Astrocyte (in vitro differentiated cells and primary cell): ENCODE measurements around the gene HAP1. TPM values are rescaled to one million over a fixed set of nuclear protein-coding genes. Genes with fewer than 3 reads are reported as not detected.

Experiments used
- DNase-seq: peaks from one replicate; pipeline ENCODE4 v3.0.0-alpha.2; 2010; ENCODE audit warnings: low read depth
- FAIRE-seq: peaks from 2 replicates; lab custom pipeline; 2011; peaks lifted over from hg19 to GRCh38; lab: Jason Lieb, UNC
- H2AFZ ChIP-seq: 2 replicates; pipeline ENCODE4 v1.6.0; 2012; ENCODE audit warnings: low read depth, low read length, inconsistent platforms
- H3K27ac ChIP-seq: 2 replicates; pipeline ENCODE4 v1.5.1; 2011; ENCODE audit warnings: low read depth, low read length, inconsistent platforms
- H3K27me3 ChIP-seq: 2 replicates; pipeline ENCODE4 v1.6.0; 2011; ENCODE audit warnings: low read length, inconsistent platforms; ENCODE audit not compliant: insufficient read depth
- H3K36me3 ChIP-seq: 2 replicates; pipeline ENCODE4 v1.5.1; 2011; ENCODE audit warnings: low read length, inconsistent platforms; ENCODE audit not compliant: insufficient read depth
- H3K4me1 ChIP-seq: 2 replicates; pipeline ENCODE4 v1.5.1; 2011; ENCODE audit warnings: low read length, inconsistent platforms; ENCODE audit not compliant: insufficient read depth
- H3K4me2 ChIP-seq: 2 replicates; pipeline ENCODE4 v1.6.0; 2012; ENCODE audit warnings: low read length, inconsistent platforms
- H3K4me3 ChIP-seq: 2 replicates; pipeline ENCODE4 v1.5.1; 2011; ENCODE audit warnings: low read depth, mild to moderate bottlenecking, low read length, inconsistent platforms; ENCODE audit not compliant: insufficient read depth
- H3K79me2 ChIP-seq: 2 replicates; pipeline ENCODE4 v1.6.0; 2012; ENCODE audit warnings: mild to moderate bottlenecking, low read length, inconsistent platforms; ENCODE audit not compliant: insufficient read depth
- H3K9ac ChIP-seq: 2 replicates; pipeline ENCODE4 v1.6.0; 2012; ENCODE audit warnings: mild to moderate bottlenecking, low read length, inconsistent platforms
- H3K9me3 ChIP-seq: 2 replicates; pipeline ENCODE4 v1.5.1; 2012; ENCODE audit warnings: low read depth, mild to moderate bottlenecking, low read length, inconsistent platforms; ENCODE audit not compliant: insufficient read depth
- H4K20me1 ChIP-seq: 2 replicates; pipeline ENCODE4 v1.6.0; 2012; ENCODE audit warnings: low read length, inconsistent platforms; ENCODE audit not compliant: insufficient read depth
- H3K27ac Mint-ChIP-seq: one replicate; pipeline ENCODE4 v1.8.0; 2021; ENCODE audit warnings: mild to moderate bottlenecking, mixed read lengths; ENCODE audit not compliant: unreplicated experiment
- H3K27me3 Mint-ChIP-seq: one replicate; pipeline ENCODE4 v1.8.0; 2021; ENCODE audit warnings: low read depth, mixed read lengths; ENCODE audit not compliant: unreplicated experiment
- H3K36me3 Mint-ChIP-seq: one replicate; pipeline ENCODE4 v1.8.0; 2021; ENCODE audit warnings: low read depth, mixed read lengths; ENCODE audit not compliant: unreplicated experiment
- H3K4me1 Mint-ChIP-seq: one replicate; pipeline ENCODE4 v1.8.0; 2021; ENCODE audit warnings: low read depth, mixed read lengths; ENCODE audit not compliant: unreplicated experiment
- H3K4me3 Mint-ChIP-seq: one replicate; pipeline ENCODE4 v1.8.0; 2021; ENCODE audit warnings: mild to moderate bottlenecking, moderate library complexity, mixed read lengths; ENCODE audit not compliant: unreplicated experiment
- H3K9me3 Mint-ChIP-seq: one replicate; pipeline ENCODE4 v1.8.0; 2021; ENCODE audit warnings: mild to moderate bottlenecking, mixed read lengths; ENCODE audit not compliant: unreplicated experiment
- CTCF ChIP-seq: IDR thresholded peaks from 2 replicates; pipeline ENCODE4 v1.5.1; 2011; ENCODE audit warnings: low read depth, mild to moderate bottlenecking, inconsistent platforms, low read length, moderate library complexity; ENCODE audit not compliant: insufficient read depth
- EZH2 ChIP-seq: IDR thresholded peaks from 2 replicates; pipeline ENCODE4 v1.6.1; 2012; ENCODE audit warnings: mild to moderate bottlenecking, low read length, inconsistent platforms; ENCODE audit not compliant: insufficient read depth
- total RNA-seq: library from RNA; stranded (reverse); gene quantifications from 2 replicates; pipeline ENCODE4 v1.2.1, GENCODE V29; 2021

HAP1 gene
- total RNA-seq, 1 donor from 2014 or later: 0.52 TPM

- peaks cover 9% of the 10 kb centered on the region for H3K27me3 ChIP-seq
- H3K9ac ChIP-seq: no peak overlapping the region
- H3K79me2 ChIP-seq: no peaks in the 10 kb centered on the region
- Mint-ChIP-seq H3K9me3 (no peaks in the 10 kb centered on the region), H3K27me3 (peaks cover 18% of the 10 kb centered on the region), H3K27ac (no peak overlapping the region), H3K4me1 (no peaks in the 10 kb centered on the region), H3K4me3 (no peak overlapping the region), H3K36me3 (peaks cover 3% of the 10 kb centered on the region)
- TF ChIP-seq CTCF (no peak), EZH2 (no peak)
- no peak overlapping the region for H3K4me2 ChIP-seq
- H2AFZ ChIP-seq: no peak overlapping the region
- FAIRE-seq: no peak
- H3K36me3 ChIP-seq: no peaks in the 10 kb centered on the region
- H4K20me1 ChIP-seq: no peaks in the 10 kb centered on the region
- no peaks in the 10 kb centered on the region for H3K9me3 ChIP-seq
- H3K4me1 ChIP-seq: peaks cover 10% of the 10 kb centered on the region
- no peak overlapping the region for H3K4me3 ChIP-seq
- H3K27ac ChIP-seq: no peak overlapping the region
- DNase-seq: no peak
Measured at GRCh38 chr17:41741709-41742108, 7.3 kb upstream of the HAP1 start.

GRCh38 chr17:41740506-41740905, 6.1 kb upstream of the HAP1 start:
- no peaks in the 10 kb centered on the region for H3K4me1 Mint-ChIP-seq
- Histone ChIP-seq H3K9ac (no peak overlapping the region), H3K79me2 (no peaks in the 10 kb centered on the region), H3K4me3 (no peak overlapping the region), H2AFZ (no peak overlapping the region), H3K9me3 (no peaks in the 10 kb centered on the region), H3K36me3 (no peaks in the 10 kb centered on the region), H3K4me2 (no peak overlapping the region), H3K27ac (no peak overlapping the region), H3K4me1 (peaks cover 10% of the 10 kb centered on the region), H3K27me3 (peaks cover 17% of the 10 kb centered on the region), H4K20me1 (no peaks in the 10 kb centered on the region)
- H3K36me3 Mint-ChIP-seq: no peaks in the 10 kb centered on the region
- H3K27me3 Mint-ChIP-seq: peaks cover 22% of the 10 kb centered on the region
- no peak overlapping the region for H3K4me3 Mint-ChIP-seq
- H3K27ac Mint-ChIP-seq: no peak overlapping the region
- no peaks in the 10 kb centered on the region for H3K9me3 Mint-ChIP-seq
- FAIRE-seq (no peak), DNase-seq (no peak)
- TF ChIP-seq CTCF: no peak
- no peak for TF ChIP-seq EZH2

- H3K4me1 ChIP-seq: peaks cover 10% of the 10 kb centered on the region
- H3K27ac ChIP-seq: no peak overlapping the region
- Mint-ChIP-seq H3K4me3 (no peak overlapping the region), H3K36me3 (no peaks in the 10 kb centered on the region), H3K27ac (peak overlapping the region; percentile 37), H3K9me3 (no peaks in the 10 kb centered on the region), H3K4me1 (no peaks in the 10 kb centered on the region), H3K27me3 (peaks cover 27% of the 10 kb centered on the region)
- no peak overlapping the region for H3K4me2 ChIP-seq
- no peaks in the 10 kb centered on the region for H3K79me2 ChIP-seq
- H3K36me3 ChIP-seq: no peaks in the 10 kb centered on the region
- peak overlapping the region; percentile 14 for H2AFZ ChIP-seq
- peaks cover 21% of the 10 kb centered on the region for H3K27me3 ChIP-seq
- no peaks in the 10 kb centered on the region for H4K20me1 ChIP-seq
- DNase-seq (peak; percentile 31), FAIRE-seq (no peak)
- no peak overlapping the region for H3K9ac ChIP-seq
- no peaks in the 10 kb centered on the region for H3K9me3 ChIP-seq
- TF ChIP-seq CTCF (no peak), EZH2 (no peak)
- no peak overlapping the region for H3K4me3 ChIP-seq
Measured at GRCh38 chr17:41739661-41740352, 5.4 kb upstream of the HAP1 start.
